LNCaP clone FGC (cell line): ENCODE results near the gene SKAP2.
"Not testable (repeated sequence)": the region's sequence is repeated elsewhere in the genome, so short reads cannot be mapped to it uniquely, and the experiment has no call there.

Source experiments
- DNase-seq: peaks from one replicate; pipeline ENCODE4 v3.0.0-alpha.2; 2011; ENCODE audit warnings: low read depth
- H3K4me3 ChIP-seq: 2 replicates; pipeline ENCODE4 v1.5.1; 2011; ENCODE audit warnings: mild to moderate bottlenecking, low read depth, low read length, control low read depth
- TF ChIP-seq, protein P1 (sequence below): IDR thresholded peaks from 2 replicates; pipeline ENCODE4 v1.5.1; 2012; ENCODE audit warnings: mild to moderate bottlenecking; ENCODE audit not compliant: control insufficient read depth, insufficient read depth; ENCODE audit errors: extremely low read depth

Gene SKAP2

DNA sequence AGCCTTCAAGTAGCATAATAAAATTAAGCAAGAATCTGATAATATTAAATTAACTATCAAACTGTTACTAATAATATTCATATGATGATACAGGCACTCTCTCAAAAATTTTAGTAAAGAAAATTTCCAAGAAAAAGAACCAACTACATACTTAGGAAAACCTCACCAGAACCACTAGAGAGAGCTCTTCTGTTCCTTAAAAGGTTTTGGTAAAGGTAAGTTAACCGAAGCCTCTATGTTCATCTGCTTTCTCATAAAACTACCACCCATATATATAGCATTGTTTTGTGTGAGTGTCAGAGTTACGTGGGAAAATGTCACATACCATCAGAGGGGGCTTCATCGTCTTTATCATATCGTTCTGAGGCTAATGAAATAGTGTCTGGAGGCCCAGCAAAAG, 20.7 kb downstream of the SKAP2 start:
- no peak overlapping the region for H3K4me3 ChIP-seq
- TF ChIP-seq, protein P1, sequence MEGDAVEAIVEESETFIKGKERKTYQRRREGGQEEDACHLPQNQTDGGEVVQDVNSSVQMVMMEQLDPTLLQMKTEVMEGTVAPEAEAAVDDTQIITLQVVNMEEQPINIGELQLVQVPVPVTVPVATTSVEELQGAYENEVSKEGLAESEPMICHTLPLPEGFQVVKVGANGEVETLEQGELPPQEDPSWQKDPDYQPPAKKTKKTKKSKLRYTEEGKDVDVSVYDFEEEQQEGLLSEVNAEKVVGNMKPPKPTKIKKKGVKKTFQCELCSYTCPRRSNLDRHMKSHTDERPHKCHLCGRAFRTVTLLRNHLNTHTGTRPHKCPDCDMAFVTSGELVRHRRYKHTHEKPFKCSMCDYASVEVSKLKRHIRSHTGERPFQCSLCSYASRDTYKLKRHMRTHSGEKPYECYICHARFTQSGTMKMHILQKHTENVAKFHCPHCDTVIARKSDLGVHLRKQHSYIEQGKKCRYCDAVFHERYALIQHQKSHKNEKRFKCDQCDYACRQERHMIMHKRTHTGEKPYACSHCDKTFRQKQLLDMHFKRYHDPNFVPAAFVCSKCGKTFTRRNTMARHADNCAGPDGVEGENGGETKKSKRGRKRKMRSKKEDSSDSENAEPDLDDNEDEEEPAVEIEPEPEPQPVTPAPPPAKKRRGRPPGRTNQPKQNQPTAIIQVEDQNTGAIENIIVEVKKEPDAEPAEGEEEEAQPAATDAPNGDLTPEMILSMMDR: peak; percentile 29
- no peak for DNase-seq

GRCh38 chr7:26842897-26843296, 21.5 kb downstream of the SKAP2 start:
- TF ChIP-seq, protein P1: no peak
- H3K4me3 ChIP-seq: no peak overlapping the region
- no peak for DNase-seq

- no peak overlapping the region for H3K4me3 ChIP-seq
- no peak for DNase-seq
- TF ChIP-seq, protein P1: no peak
Observed at GRCh38 chr7:26841003-26841739, 23.2 kb downstream of the SKAP2 start.

DNA sequence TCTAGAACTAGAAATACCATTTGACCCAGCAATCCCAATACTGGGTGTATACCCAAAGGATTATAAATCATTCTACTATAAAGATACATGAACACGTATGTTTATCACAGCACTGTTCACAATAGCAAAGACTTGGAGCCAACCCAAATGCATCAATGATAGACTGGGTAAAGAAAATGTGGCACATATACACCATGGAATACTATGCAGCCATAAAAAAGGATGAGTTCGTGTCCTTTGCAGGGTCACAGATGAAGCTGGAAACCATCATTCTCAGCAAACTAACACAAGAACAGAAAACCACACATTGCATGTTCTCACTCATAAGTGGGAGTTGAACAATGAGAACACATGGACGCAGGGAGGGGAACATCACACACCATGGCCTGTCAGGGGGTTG, 27.6 kb downstream of the SKAP2 start:
- not testable (repeated sequence) for DNase-seq, H3K4me3 ChIP-seq

DNA sequence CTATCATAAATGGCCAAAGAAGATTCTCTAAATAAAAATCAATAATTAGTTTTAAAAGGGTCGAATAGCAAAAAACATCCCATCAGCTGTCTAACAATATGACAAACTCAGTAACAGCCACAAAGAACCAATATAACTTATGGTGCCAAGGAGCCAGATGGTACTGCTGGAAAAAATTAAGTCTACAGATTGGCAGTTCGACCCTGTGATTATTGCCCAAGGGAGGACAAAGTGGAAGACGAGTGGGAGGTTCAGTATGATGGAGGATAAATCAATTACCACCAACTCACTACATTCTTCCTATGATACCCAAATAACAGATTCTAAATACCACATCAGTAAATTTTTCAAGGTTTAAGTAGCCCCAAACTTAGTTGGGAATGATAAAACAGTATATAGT, 49.0 kb downstream of the SKAP2 start:
- TF ChIP-seq, protein P1: no peak
- no peak for DNase-seq
- no peak overlapping the region for H3K4me3 ChIP-seq

GRCh38 chr7:26813432-26813831, 51.0 kb downstream of the SKAP2 start:
- no peak for DNase-seq
- H3K4me3 ChIP-seq: no peak overlapping the region
- TF ChIP-seq, protein P1: no peak

DNA sequence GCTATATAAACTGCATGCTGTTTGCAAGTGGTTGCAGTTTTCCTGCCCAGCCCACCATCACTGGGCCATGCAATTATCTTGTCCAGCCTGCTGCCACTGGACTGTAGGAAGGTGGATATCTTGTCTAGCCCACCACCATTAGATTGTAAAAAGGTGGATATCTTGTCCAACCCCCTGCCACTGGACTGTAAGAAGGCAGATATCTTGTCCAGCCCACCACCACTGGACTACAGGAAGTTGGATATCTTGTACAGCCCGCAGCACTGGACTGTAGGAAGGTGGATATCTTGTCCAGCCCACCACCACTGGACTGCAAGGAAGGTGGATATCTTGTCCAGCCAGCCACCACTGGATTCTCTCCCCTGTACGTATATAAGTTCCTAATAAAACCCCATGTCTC, 69.8 kb downstream of the SKAP2 start:
- TF ChIP-seq, protein P1: no peak
- no peak overlapping the region for H3K4me3 ChIP-seq
- DNase-seq: no peak
